ENCODE data around the gene NFASC. TPM values are rescaled to one million over a fixed set of nuclear protein-coding genes. Genes with fewer than 3 reads are reported as not detected.

Gene NFASC
- total RNA-seq, 2 donors from 2014 or later, result 27.7 to 45.9 TPM

GRCh38 chr1:204834752-204835151 lies 35.9 kb upstream of the NFASC start:
- Mint-ChIP-seq H3K4me3 (no peak overlapping the region), H3K27me3 (ENCODE audit: insufficient read depth) (peaks cover 5% of the 10 kb centered on the region), H3K27ac (no peak overlapping the region), H3K36me3 (ENCODE audit: low read depth) (peaks cover 2% of the 10 kb centered on the region), H3K9me3 (no peaks in the 10 kb centered on the region), H3K4me1 (peaks cover 19% of the 10 kb centered on the region)
- Histone ChIP-seq H3K27ac (ENCODE audit: low read depth, low read length) (peak overlapping the region; percentile 47), H3K4me1 (ENCODE audit: control insufficient read depth, insufficient read depth, low read length) (no peaks in the 10 kb centered on the region), H3K36me3 (ENCODE audit: control insufficient read depth, insufficient read depth, low read length) (no peaks in the 10 kb centered on the region), H3K9me3 (ENCODE audit: control insufficient read depth, low read length) (no peaks in the 10 kb centered on the region), H3K9ac (ENCODE audit: extremely low read depth, low read length, poor library complexity, severe bottlenecking) (no peak overlapping the region), H3K27me3 (ENCODE audit: control insufficient read depth, insufficient read depth, low read length, poor library complexity, severe bottlenecking) (no peaks in the 10 kb centered on the region), H3K4me3 (ENCODE audit: low read length) (no peak overlapping the region)
- 68 to 77% methylated on average over 3 to 4 of the region's 4 CpGs for WGBS, 2 experiments (ENCODE audit: insufficient coverage in 1 of 2, insufficient read length in 1 of 2)
- no peak for DNase-seq
- TF ChIP-seq CTCF (conservative IDR thresholded peaks at IDR 0.05), result peak; percentile 50

- WGBS, 2 experiments (ENCODE audit: insufficient coverage in 1 of 2, insufficient read length in 1 of 2), result 97 to 100% methylated on average over 2 to 3 of the region's 3 CpGs
- peaks cover 5% of the 10 kb centered on the region for H3K27me3 Mint-ChIP-seq (ENCODE audit: insufficient read depth)
- H3K4me1 ChIP-seq (ENCODE audit: control insufficient read depth, insufficient read depth, low read length), result no peaks in the 10 kb centered on the region
Observed at GRCh38 chr1:204835737-204836136, 34.9 kb upstream of the NFASC start.

GRCh38 chr1:204836856-204837255 lies 33.8 kb upstream of the NFASC start:
- peaks cover 13% of the 10 kb centered on the region for H3K4me1 Mint-ChIP-seq
- peaks cover 2% of the 10 kb centered on the region for H3K36me3 Mint-ChIP-seq (ENCODE audit: low read depth)
- no peaks in the 10 kb centered on the region for H3K27me3 ChIP-seq (ENCODE audit: control insufficient read depth, insufficient read depth, low read length, poor library complexity, severe bottlenecking)
- H3K4me3 ChIP-seq (ENCODE audit: low read length), result no peak overlapping the region
- TF ChIP-seq CTCF (conservative IDR thresholded peaks at IDR 0.05), result no peak
- no peak overlapping the region for H3K27ac Mint-ChIP-seq
- H3K9me3 Mint-ChIP-seq, result no peaks in the 10 kb centered on the region
- H3K4me3 Mint-ChIP-seq, result no peak overlapping the region
- no peak overlapping the region for H3K27ac ChIP-seq (ENCODE audit: low read depth, low read length)
- H3K27me3 Mint-ChIP-seq (ENCODE audit: insufficient read depth), result no peaks in the 10 kb centered on the region
- no peaks in the 10 kb centered on the region for H3K4me1 ChIP-seq (ENCODE audit: control insufficient read depth, insufficient read depth, low read length)
- H3K9ac ChIP-seq (ENCODE audit: extremely low read depth, low read length, poor library complexity, severe bottlenecking), result no peak overlapping the region
- 88 to 96% methylated on average over 1 of the region's 1 CpG for WGBS, 2 experiments (ENCODE audit: insufficient coverage in 1 of 2, insufficient read length in 1 of 2)
- no peak for DNase-seq
- no peaks in the 10 kb centered on the region for H3K36me3 ChIP-seq (ENCODE audit: control insufficient read depth, insufficient read depth, low read length)
- no peaks in the 10 kb centered on the region for H3K9me3 ChIP-seq (ENCODE audit: control insufficient read depth, low read length)

More at GRCh38 chr1:204835737-204836136, 34.9 kb upstream of the NFASC start:
- Histone ChIP-seq H3K9me3 (ENCODE audit: control insufficient read depth, low read length) (no peaks in the 10 kb centered on the region), H3K9ac (ENCODE audit: extremely low read depth, low read length, poor library complexity, severe bottlenecking) (no peak overlapping the region), H3K27me3 (ENCODE audit: control insufficient read depth, insufficient read depth, low read length, poor library complexity, severe bottlenecking) (no peaks in the 10 kb centered on the region), H3K27ac (ENCODE audit: low read depth, low read length) (no peak overlapping the region), H3K4me3 (ENCODE audit: low read length) (no peak overlapping the region), H3K36me3 (ENCODE audit: control insufficient read depth, insufficient read depth, low read length) (no peaks in the 10 kb centered on the region)
- Mint-ChIP-seq H3K9me3 (no peaks in the 10 kb centered on the region), H3K27ac (no peak overlapping the region), H3K4me3 (no peak overlapping the region), H3K4me1 (peaks cover 13% of the 10 kb centered on the region), H3K36me3 (ENCODE audit: low read depth) (peaks cover 2% of the 10 kb centered on the region)
- DNase-seq, result no peak
- TF ChIP-seq CTCF (conservative IDR thresholded peaks at IDR 0.05), result no peak
